ENCODE results near the gene KIF21A.

KIF21A gene

GRCh38 chr12:39386335-39386734, 56.6 kb downstream of the KIF21A start:
- no peak for TF ChIP-seq CTCF (IDR thresholded peaks at IDR 0.05; ENCODE audit: low read depth, low read length)
- no peak for DNase-seq (ENCODE audit: extremely low read depth, low read depth)

- no peak for TF ChIP-seq CTCF (IDR thresholded peaks at IDR 0.05; ENCODE audit: low read depth, low read length)
- no peak for DNase-seq (ENCODE audit: extremely low read depth, low read depth)
Measured at GRCh38 chr12:39383114-39383513, 59.8 kb downstream of the KIF21A start.

- TF ChIP-seq CTCF (IDR thresholded peaks at IDR 0.05; ENCODE audit: low read depth, low read length): no peak
Measured at GRCh38 chr12:39380090-39380489, 62.8 kb downstream of the KIF21A start.

GRCh38 chr12:39378341-39378740, 64.6 kb downstream of the KIF21A start:
- TF ChIP-seq CTCF (IDR thresholded peaks at IDR 0.05; ENCODE audit: low read depth, low read length): no peak
- no peak for DNase-seq (ENCODE audit: extremely low read depth, low read depth)

More at GRCh38 chr12:39380090-39380489, 62.8 kb downstream of the KIF21A start:
- DNase-seq (ENCODE audit: extremely low read depth, low read depth): no peak

GRCh38 chr12:39375206-39375808, 67.6 kb downstream of the KIF21A start:
- no peak for TF ChIP-seq CTCF (IDR thresholded peaks at IDR 0.05; ENCODE audit: low read depth, low read length)
- DNase-seq (ENCODE audit: extremely low read depth, low read depth): no peak

- DNase-seq (ENCODE audit: extremely low read depth, low read depth): no peak
Measured at GRCh38 chr12:39372929-39373328, 70.0 kb downstream of the KIF21A start.

More at GRCh38 chr12:39372929-39373328, 70.0 kb downstream of the KIF21A start:
- no peak for TF ChIP-seq CTCF (IDR thresholded peaks at IDR 0.05; ENCODE audit: low read depth, low read length)

All from AG09319 (cell line).